OCI-LY1 (cell line): ENCODE data around the gene RUNX3.

Source experiments
- EZH2 ChIP-seq: fragments of 200-600 bp; sonication (generic), shearing (Covaris generic); IDR thresholded peaks from 2 replicates; pipeline ENCODE4 v1.8.0; 2017; ENCODE audit warnings: borderline replicate concordance, mixed run types, mild to moderate bottlenecking, antibody characterized with exemption, low read length, moderate library complexity, mixed read lengths
- TF ChIP-seq, protein P1 (sequence below): fragments of 200-600 bp; sonication (generic), shearing (Covaris generic); IDR thresholded peaks from 2 replicates; pipeline ENCODE4 v1.5.1; 2017; ENCODE audit warnings: mild to moderate bottlenecking, antibody characterized with exemption, low read length, moderate library complexity, mixed read lengths

DNA sequence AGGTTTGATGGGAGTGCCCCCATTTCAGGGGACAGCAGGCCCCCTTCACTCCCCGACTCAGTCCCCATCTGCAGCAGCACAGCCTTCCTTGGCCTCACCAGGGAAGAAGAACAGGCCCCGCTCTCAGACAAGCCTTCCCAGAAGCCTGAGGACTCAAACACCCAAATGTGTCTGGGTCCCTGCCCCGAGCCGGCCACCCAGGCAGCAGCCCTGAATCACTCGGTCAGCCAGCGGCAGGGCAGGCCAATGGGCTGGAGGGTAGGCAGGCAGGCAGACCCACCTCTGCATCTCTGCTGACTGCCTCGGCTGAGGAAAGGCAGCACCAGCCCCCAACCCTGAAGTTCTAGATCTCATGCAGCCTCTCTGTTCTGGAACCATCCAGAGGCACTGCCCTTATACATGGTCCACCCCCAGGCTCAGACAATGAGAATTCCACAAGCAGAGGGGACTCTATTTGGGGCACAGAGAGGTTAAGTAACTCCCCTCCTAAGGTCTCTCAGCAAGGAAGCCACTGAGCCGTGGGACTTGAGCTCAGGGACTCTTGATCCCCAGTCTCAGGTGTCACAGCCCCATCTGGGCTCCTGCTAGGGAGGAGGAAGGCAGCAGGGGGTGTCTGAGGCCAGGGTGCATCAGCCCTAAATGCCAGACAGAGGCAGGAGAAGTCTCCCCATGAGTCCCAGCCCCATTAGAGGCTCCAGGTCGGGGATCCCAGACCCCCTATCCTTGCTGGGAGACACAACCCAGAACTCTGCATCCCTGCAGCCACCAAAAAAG, 33.2 kb upstream of the RUNX3 start:
- TF ChIP-seq, protein P1, sequence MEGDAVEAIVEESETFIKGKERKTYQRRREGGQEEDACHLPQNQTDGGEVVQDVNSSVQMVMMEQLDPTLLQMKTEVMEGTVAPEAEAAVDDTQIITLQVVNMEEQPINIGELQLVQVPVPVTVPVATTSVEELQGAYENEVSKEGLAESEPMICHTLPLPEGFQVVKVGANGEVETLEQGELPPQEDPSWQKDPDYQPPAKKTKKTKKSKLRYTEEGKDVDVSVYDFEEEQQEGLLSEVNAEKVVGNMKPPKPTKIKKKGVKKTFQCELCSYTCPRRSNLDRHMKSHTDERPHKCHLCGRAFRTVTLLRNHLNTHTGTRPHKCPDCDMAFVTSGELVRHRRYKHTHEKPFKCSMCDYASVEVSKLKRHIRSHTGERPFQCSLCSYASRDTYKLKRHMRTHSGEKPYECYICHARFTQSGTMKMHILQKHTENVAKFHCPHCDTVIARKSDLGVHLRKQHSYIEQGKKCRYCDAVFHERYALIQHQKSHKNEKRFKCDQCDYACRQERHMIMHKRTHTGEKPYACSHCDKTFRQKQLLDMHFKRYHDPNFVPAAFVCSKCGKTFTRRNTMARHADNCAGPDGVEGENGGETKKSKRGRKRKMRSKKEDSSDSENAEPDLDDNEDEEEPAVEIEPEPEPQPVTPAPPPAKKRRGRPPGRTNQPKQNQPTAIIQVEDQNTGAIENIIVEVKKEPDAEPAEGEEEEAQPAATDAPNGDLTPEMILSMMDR: no peak
- no peak for TF ChIP-seq EZH2
